Activated T-helper 1 cell treated with anti-CD3 and anti-CD28 coated beads, Interleukin-12 subunit alpha, Interleukin-12 subunit beta, Interleukin-2, Interleukin-4 antibody, amounts not matched to agents 30 ng/mL and 10 ng/mL and 1 ng/mL, durations not matched to agents 14 hours and 24 hours and 36 hours (primary cell): ENCODE measurements around the gene SUPT16H. TPM values are rescaled to one million over a fixed set of nuclear protein-coding genes. Genes with fewer than 3 reads are reported as not detected.
"Not testable (repeated sequence)": the region's sequence is repeated elsewhere in the genome, so short reads cannot be mapped to it uniquely, and the experiment has no call there.

Source experiments
- DNase-seq: peaks from one replicate; pipeline ENCODE4 v3.0.0; 2021; ENCODE audit warnings: low spot score
- H3K27ac Mint-ChIP-seq: one replicate; pipeline ENCODE4 v1.8.0; 2021; ENCODE audit warnings: mild to moderate bottlenecking, mixed read lengths
- H3K27me3 Mint-ChIP-seq: one replicate; pipeline ENCODE4 v1.8.0; 2022; ENCODE audit warnings: mild to moderate bottlenecking, moderate library complexity, mixed read lengths; ENCODE audit not compliant: insufficient read depth
- H3K36me3 Mint-ChIP-seq: one replicate; pipeline ENCODE4 v1.8.0; 2021; ENCODE audit warnings: low read depth, mixed read lengths
- H3K4me1 Mint-ChIP-seq: one replicate; pipeline ENCODE4 v1.8.0; 2021; ENCODE audit warnings: low read depth, mixed read lengths
- H3K4me3 Mint-ChIP-seq: one replicate; pipeline ENCODE4 v1.8.0; 2021; ENCODE audit warnings: mild to moderate bottlenecking, moderate library complexity, mixed read lengths
- H3K9me3 Mint-ChIP-seq: one replicate; pipeline ENCODE4 v1.8.0; 2021; ENCODE audit warnings: mixed read lengths
- intact Hi-C: fragments of 100-400 bp; cut with micrococcal nuclease; formaldehyde crosslinking; loops from one replicate; pipeline ENCODE4 v1.15.1; 2024
- total RNA-seq: library from RNA; stranded (reverse); gene quantifications from 2 replicates; pipeline ENCODE4 v1.2.3, GENCODE V29; 2022

Gene SUPT16H
- total RNA-seq, 1 donor from 2014 or later = 162 TPM

GRCh38 chr14:21308479-21309237, 75.2 kb downstream of the SUPT16H start:
- H3K4me1 Mint-ChIP-seq = peaks cover 16% of the 10 kb centered on the region
- intact Hi-C loops = loop anchor here (1.0 to 5.0 kb wide), 4 partner anchors 39 to 149 kb away; partner anchors contain the start of genes CHD8 and HNRNPC
- peak overlapping the region; percentile 64 for H3K4me3 Mint-ChIP-seq
- peaks cover 3% of the 10 kb centered on the region for H3K27me3 Mint-ChIP-seq
- H3K27ac Mint-ChIP-seq = peak overlapping the region; percentile 64
- H3K9me3 Mint-ChIP-seq = no peaks in the 10 kb centered on the region
- DNase-seq = peak; percentile 65
- no peaks in the 10 kb centered on the region for H3K36me3 Mint-ChIP-seq

GRCh38 chr14:21308132-21308478, 75.7 kb downstream of the SUPT16H start:
- H3K4me3 Mint-ChIP-seq = peak overlapping the region; percentile 64
- peaks cover 5% of the 10 kb centered on the region for H3K27me3 Mint-ChIP-seq
- H3K9me3 Mint-ChIP-seq = no peaks in the 10 kb centered on the region
- H3K36me3 Mint-ChIP-seq = no peaks in the 10 kb centered on the region
- peak overlapping the region; percentile 64 for H3K27ac Mint-ChIP-seq
- peaks cover 16% of the 10 kb centered on the region for H3K4me1 Mint-ChIP-seq
- intact Hi-C loops = loop anchor here (1.0 to 5.0 kb wide), 3 partner anchors 39 to 149 kb away; partner anchors contain the start of genes CHD8 and HNRNPC
- DNase-seq = no peak

- Mint-ChIP-seq H3K27ac (no peak overlapping the region), H3K36me3 (no peaks in the 10 kb centered on the region), H3K4me1 (peaks cover 16% of the 10 kb centered on the region), H3K27me3 (peaks cover 8% of the 10 kb centered on the region), H3K9me3 (no peaks in the 10 kb centered on the region), H3K4me3 (no peak overlapping the region)
- no peak for DNase-seq
- intact Hi-C loops = loop anchor here (1.0 to 5.0 kb wide), 3 partner anchors 38 to 150 kb away; partner anchors contain the start of genes CHD8 and HNRNPC
Measured at GRCh38 chr14:21307637-21308036, 76.2 kb downstream of the SUPT16H start.

DNA sequence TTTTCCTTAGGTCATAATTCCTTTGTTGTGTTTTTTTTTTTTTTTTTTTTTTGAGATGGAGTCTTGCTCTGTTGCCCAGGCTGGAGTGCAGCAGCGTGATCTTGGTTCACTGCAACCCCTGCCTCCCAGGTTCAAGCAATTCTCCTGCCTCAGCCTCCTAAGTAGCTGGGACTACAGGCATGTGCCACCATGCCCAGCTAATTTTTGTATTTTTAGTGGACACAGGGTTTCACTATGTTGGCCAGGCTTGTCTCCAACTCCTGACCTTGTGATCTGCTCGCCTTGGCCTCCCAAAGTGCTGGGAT, 81.0 kb downstream of the SUPT16H start:
- intact Hi-C loops = loop anchor here (5.0 kb wide), 1 partner anchor 35 kb away; no protein-coding TSS in a partner anchor
- H3K36me3 Mint-ChIP-seq, H3K4me1 Mint-ChIP-seq, H3K27ac Mint-ChIP-seq, H3K9me3 Mint-ChIP-seq, H3K4me3 Mint-ChIP-seq, DNase-seq: not testable (repeated sequence)
- H3K27me3 Mint-ChIP-seq = peaks cover 31% of the 10 kb centered on the region

DNA sequence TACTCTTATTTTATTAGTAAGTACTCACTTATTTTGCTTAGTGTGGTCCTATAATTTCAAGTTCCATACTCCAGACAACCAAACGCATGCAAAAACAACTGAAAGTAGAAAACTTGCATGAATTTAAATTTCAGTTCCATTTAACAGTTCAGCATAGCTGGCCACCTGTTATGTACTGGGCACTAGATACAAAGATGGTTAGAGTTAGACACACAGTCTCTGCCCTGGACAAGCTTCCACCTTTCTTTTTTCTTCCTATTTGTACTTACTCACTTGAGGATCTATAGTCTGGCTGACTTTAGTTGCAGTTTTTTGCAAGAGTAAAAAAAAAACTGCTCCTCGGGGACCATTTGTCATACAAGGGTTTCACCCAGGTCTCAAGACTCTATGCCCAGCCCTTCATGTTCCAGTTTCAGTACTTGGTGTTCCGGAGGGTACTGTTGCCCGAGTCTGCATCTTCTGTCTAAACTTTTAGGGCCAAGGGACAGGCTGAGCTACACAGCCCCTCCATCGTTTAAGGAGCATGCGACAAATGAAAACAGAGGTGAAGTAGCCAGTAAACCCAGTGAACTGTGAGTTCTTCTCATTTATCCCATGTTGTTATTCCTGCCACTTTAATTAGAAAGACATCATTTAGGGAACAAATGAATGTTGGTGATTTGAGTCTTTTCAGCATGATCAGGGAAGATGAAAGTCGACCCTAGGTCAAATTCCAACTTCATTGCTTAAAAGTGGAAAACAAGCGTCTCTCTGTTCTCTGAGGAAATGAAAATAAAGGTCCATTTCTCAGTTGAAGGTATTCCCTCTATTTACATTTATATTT, 81.6 kb downstream of the SUPT16H start:
- H3K9me3 Mint-ChIP-seq = no peaks in the 10 kb centered on the region
- DNase-seq = no peak
- H3K27ac Mint-ChIP-seq = no peak overlapping the region
- no peaks in the 10 kb centered on the region for H3K36me3 Mint-ChIP-seq
- no peaks in the 10 kb centered on the region for H3K4me1 Mint-ChIP-seq
- intact Hi-C loops = loop anchor here (5.0 kb wide), 1 partner anchor 35 kb away; no protein-coding TSS in a partner anchor
- H3K4me3 Mint-ChIP-seq = no peak overlapping the region
- H3K27me3 Mint-ChIP-seq = peaks cover 33% of the 10 kb centered on the region

Other genes with a start within 250 kb of the SUPT16H start
- gene OR5AU1, start 228.0 kb downstream of the SUPT16H start, total RNA-seq = not detected in 2 replicates
- gene HNRNPC, start 114.6 kb downstream of the SUPT16H start, total RNA-seq = 958 and 976 TPM in 2 replicates
- gene RPGRIP1, start 103.9 kb downstream of the SUPT16H start, total RNA-seq = not detected in 2 replicates
- gene CHD8, start 72.1 kb upstream of the SUPT16H start, total RNA-seq = 126 and 131 TPM in 2 replicates
- 30.3 and 32.5 TPM in 2 replicates for gene RAB2B, start 92.9 kb upstream of the SUPT16H start, total RNA-seq
- 77.5 and 86.6 TPM in 2 replicates for gene TOX4, start 93.2 kb upstream of the SUPT16H start, total RNA-seq
- 75.1 and 77.7 TPM in 2 replicates for gene METTL3, start 127.3 kb upstream of the SUPT16H start, total RNA-seq
- gene SALL2, start 142.3 kb upstream of the SUPT16H start, total RNA-seq = 1.3 and 1.6 TPM in 2 replicates
- not detected in 2 replicates for gene OR10G3, start 196.1 kb upstream of the SUPT16H start, total RNA-seq